ENCODE data around the gene OXNAD1. TPM values are rescaled to one million over a fixed set of nuclear protein-coding genes. Genes with fewer than 3 reads are reported as not detected.

OXNAD1 gene
- total RNA-seq, 1 experiment from 2014 or later = 12.1 TPM

GRCh38 chr3:16227566-16227965 lies 37.4 kb upstream of the OXNAD1 start:
- Histone ChIP-seq H3K27me3 (ENCODE audit: insufficient read depth, low read length) (no peaks in the 10 kb centered on the region), H4K20me1 (ENCODE audit: insufficient read depth) (no peaks in the 10 kb centered on the region)
- CTCF ChIA-PET = no interaction called here

More at GRCh38 chr3:16227566-16227965, 37.4 kb upstream of the OXNAD1 start:
- no peaks in the 10 kb centered on the region for H3K36me3 ChIP-seq (ENCODE audit: control insufficient read depth in 1 of 2, insufficient read depth in 2 of 2, low read length in 2 of 2)
- intact Hi-C loops (cut with micrococcal nuclease) = no loop called here
- H3K9me2 ChIP-seq (ENCODE audit: insufficient read depth) = no peaks in the 10 kb centered on the region
- H2AFZ ChIP-seq (ENCODE audit: low read depth, low read length, poor library complexity, severe bottlenecking) = no peak overlapping the region
- no peaks in the 10 kb centered on the region for H3K79me2 ChIP-seq (ENCODE audit: insufficient read depth, low read length)
- H3K4me2 ChIP-seq (ENCODE audit: low read length) = no peak overlapping the region
- BruUV-seq (replicated peaks) = no TSS peak
- H3K9me3 ChIP-seq (ENCODE audit: control insufficient read depth in 1 of 2, insufficient read depth in 1 of 2, low read depth in 1 of 2, low read length in 2 of 2) = no peaks in the 10 kb centered on the region
- H3K4me1 ChIP-seq (ENCODE audit: control insufficient read depth in 1 of 2, insufficient read depth in 2 of 2, low read length in 2 of 2) = no peaks in the 10 kb centered on the region
- RAD21 ChIA-PET (ENCODE audit: low non-redundant PET in 1 of 2, low total read pairs in 2 of 2, uncharacterized antibody in 2 of 2, unreplicated experiment in 2 of 2) = no interaction called here
- no peak for TF ChIP-seq ELF1 (IDR thresholded peaks at IDR 0.05; ENCODE audit: borderline replicate concordance, low read depth)
- TF ChIP-seq JUND (IDR thresholded peaks at IDR 0.05) = no peak
- no peak for TF ChIP-seq CEBPB (IDR thresholded peaks at IDR 0.05; ENCODE audit: low read depth)
- TF ChIP-seq POLR2AphosphoS5 (IDR thresholded peaks at IDR 0.05; ENCODE audit: low read depth, low read length) = no peak
- TF ChIP-seq YY1 (IDR thresholded peaks at IDR 0.05; ENCODE audit: extremely low read depth, insufficient replicate concordance, low read depth, low read length) = no peak
- no peak for TF ChIP-seq SIN3A (IDR thresholded peaks at IDR 0.05; ENCODE audit: low read depth)
- TF ChIP-seq ZNF274 (IDR thresholded peaks at IDR 0.05; ENCODE audit: low read depth, low read length) = no peak
- TF ChIP-seq EZH2 (IDR thresholded peaks at IDR 0.05) = no peak
- no peak for TF ChIP-seq EGR1 (IDR thresholded peaks at IDR 0.05; ENCODE audit: low read depth)
- TF ChIP-seq MAX (IDR thresholded peaks at IDR 0.05) = no peak
- no peak for TF ChIP-seq ZBTB33 (IDR thresholded peaks at IDR 0.05; ENCODE audit: extremely low read depth, insufficient replicate concordance, low read length)
- no peak for TF ChIP-seq CBX3 (IDR thresholded peaks at IDR 0.05; ENCODE audit: low read depth)
- no peak for TF ChIP-seq EZH2phosphoT487 (IDR thresholded peaks at IDR 0.05; ENCODE audit: borderline replicate concordance)
- TF ChIP-seq REST (IDR thresholded peaks at IDR 0.05; ENCODE audit: low read depth) = no peak
- TF ChIP-seq SRF (IDR thresholded peaks at IDR 0.05; ENCODE audit: low read depth) = no peak
- no peak for TF ChIP-seq ATF3 (IDR thresholded peaks at IDR 0.05)
- TF ChIP-seq SP1 (IDR thresholded peaks at IDR 0.05; ENCODE audit: low read depth) = no peak
- TF ChIP-seq TCF7L2 (IDR thresholded peaks at IDR 0.05; ENCODE audit: borderline replicate concordance, extremely low read depth, insufficient read depth, insufficient read length) = no peak
- TF ChIP-seq ZFX (IDR thresholded peaks at IDR 0.05) = no peak
- POLR2A ChIA-PET = no interaction called here
- ATAC-seq = no peak
- H3K4me3 ChIP-seq (replicated peaks in 1 of 2; ENCODE audit: low read depth in 1 of 2, low read length in 2 of 2) = no peak overlapping the region
- no peak overlapping the region for H3K9ac ChIP-seq (ENCODE audit: low read length)
- no peak overlapping the region for H3K27ac ChIP-seq (ENCODE audit: low read depth, low read length)
- no peak for DNase-seq (ENCODE audit: low read depth, low spot score)

All from HCT116 (cell line).